Measurements from ENCODE around the gene MBD6.

DNA sequence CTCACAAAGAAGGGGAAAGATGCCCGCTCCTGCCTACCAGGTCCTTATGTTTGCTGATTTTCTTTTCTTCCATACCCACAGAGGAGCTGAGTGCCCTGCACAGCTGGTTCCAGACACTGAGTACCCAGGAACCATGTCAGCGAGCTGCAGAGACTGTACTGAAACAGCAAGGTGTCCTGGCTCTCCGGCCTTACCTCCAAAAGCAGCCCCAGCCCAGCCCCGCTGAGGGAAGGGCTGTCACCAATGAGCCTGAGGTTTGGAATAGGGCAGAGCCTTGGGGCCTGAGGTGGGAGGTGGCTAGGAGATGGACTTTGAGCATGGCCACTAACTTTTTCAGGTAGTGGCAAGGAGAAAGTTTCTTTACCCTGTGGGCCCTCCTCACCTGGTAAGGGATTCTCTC lies 32.5 kb upstream of the MBD6 start:
- TF ChIP-seq RCOR1 (IDR thresholded peaks at IDR 0.05; ENCODE audit: insufficient replicate concordance, low read length): no peak
- TF ChIP-seq MAZ (IDR thresholded peaks at IDR 0.05; ENCODE audit: borderline replicate concordance, low read depth, low read length): no peak
- TF ChIP-seq POLR2A (IDR thresholded peaks at IDR 0.05; ENCODE audit: low read depth, low read length): no peak
- TF ChIP-seq, protein P1, sequence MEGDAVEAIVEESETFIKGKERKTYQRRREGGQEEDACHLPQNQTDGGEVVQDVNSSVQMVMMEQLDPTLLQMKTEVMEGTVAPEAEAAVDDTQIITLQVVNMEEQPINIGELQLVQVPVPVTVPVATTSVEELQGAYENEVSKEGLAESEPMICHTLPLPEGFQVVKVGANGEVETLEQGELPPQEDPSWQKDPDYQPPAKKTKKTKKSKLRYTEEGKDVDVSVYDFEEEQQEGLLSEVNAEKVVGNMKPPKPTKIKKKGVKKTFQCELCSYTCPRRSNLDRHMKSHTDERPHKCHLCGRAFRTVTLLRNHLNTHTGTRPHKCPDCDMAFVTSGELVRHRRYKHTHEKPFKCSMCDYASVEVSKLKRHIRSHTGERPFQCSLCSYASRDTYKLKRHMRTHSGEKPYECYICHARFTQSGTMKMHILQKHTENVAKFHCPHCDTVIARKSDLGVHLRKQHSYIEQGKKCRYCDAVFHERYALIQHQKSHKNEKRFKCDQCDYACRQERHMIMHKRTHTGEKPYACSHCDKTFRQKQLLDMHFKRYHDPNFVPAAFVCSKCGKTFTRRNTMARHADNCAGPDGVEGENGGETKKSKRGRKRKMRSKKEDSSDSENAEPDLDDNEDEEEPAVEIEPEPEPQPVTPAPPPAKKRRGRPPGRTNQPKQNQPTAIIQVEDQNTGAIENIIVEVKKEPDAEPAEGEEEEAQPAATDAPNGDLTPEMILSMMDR (conservative IDR thresholded peaks at IDR 0.05; ENCODE audit: low read depth, low read length): no peak
- no peak for TF ChIP-seq MXI1 (IDR thresholded peaks at IDR 0.05; ENCODE audit: borderline replicate concordance, low read depth, low read length)
- TF ChIP-seq FOS (IDR thresholded peaks at IDR 0.05; ENCODE audit: low read depth, low read length): no peak
- no peak for TF ChIP-seq USF2 (IDR thresholded peaks at IDR 0.05; ENCODE audit: low read depth, low read length)
- TF ChIP-seq SMC3 (IDR thresholded peaks at IDR 0.05; ENCODE audit: low read depth, low read length): no peak
- no peak for TF ChIP-seq NFE2L2 (IDR thresholded peaks at IDR 0.05; ENCODE audit: low read depth, low read length)
- TF ChIP-seq CEBPB (IDR thresholded peaks at IDR 0.05; ENCODE audit: low read depth, low read length): no peak
- no peak for TF ChIP-seq RFX5 (IDR thresholded peaks at IDR 0.05; ENCODE audit: low read depth, low read length)
- TF ChIP-seq BHLHE40 (IDR thresholded peaks at IDR 0.05; ENCODE audit: low read depth, low read length): no peak
- no peak for TF ChIP-seq RAD21 (IDR thresholded peaks at IDR 0.05; ENCODE audit: low read length)
